Measurements from ENCODE around the gene NUP93.

Gene NUP93

DNA sequence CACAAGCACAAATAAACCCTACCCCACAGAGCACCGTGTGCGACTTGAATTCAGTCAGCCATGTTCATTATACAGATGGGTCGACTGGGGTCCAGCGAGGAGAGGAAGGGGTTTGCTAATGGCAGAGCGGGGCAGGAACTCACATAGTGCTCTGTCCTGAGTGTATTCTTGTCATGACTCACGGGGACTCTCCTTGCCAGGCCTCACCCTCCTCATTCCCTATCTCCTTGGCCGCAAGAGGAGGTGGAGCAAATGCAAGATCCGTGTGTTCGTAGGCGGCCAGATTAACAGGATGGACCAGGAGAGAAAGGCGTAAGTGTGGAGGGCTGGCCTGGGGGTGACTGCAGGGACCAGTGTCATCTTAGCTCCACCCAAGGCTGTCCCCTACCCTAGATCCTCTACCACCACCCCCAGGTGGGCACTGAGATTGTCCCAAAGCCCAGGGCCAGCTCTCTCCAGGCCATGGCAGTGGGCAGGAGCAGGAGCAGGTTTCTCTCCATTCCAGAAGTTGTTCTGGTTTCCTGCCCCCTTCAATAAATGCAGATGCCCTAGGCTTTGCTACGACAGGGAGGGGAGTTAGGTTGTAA lies 164.5 kb downstream of the NUP93 start:
- no peak for DNase-seq (ENCODE audit: low read depth in 2 of 2)

DNA sequence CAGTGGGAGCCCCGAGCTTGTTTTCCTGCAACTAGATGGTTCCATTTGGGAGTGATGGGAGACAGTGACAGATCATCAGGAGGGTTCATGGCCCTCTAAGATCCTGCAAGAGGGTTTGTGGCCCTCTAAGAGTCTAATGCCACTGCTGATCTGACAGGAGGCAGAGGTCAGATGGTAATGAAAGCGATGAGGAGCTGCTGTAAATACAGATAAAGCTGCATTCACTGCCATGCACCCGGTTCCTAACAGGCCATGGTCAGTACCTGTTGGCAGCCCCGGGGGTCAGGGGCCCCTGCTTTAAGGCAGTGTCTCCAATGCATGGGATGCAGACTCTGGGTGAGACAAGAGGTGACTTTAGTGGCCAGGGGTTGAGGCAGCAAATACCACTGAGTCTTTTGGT lies 165.9 kb downstream of the NUP93 start:
- DNase-seq (ENCODE audit: low read depth in 2 of 2), result no peak

DNA sequence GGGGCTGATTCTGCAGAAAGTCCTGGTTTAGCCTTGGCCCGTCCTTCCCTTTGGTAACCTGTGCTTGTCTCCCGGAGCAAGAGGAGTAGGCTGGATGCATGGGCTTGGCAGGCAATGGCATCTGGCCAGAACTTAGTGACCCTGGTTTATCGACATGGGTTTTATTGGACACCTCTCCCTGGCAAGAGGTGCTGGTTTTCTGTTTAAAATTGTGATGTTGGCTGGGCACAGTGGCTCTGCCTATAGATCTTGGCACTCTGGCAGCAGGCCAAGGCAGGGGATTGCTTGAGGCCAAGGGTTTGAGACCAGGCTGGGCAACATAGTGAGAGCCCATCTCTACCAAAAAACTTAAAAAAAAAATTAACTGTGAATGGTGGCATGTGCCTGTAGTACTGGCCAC lies 166.3 kb downstream of the NUP93 start:
- DNase-seq (ENCODE audit: low read depth in 2 of 2), result no peak

DNA sequence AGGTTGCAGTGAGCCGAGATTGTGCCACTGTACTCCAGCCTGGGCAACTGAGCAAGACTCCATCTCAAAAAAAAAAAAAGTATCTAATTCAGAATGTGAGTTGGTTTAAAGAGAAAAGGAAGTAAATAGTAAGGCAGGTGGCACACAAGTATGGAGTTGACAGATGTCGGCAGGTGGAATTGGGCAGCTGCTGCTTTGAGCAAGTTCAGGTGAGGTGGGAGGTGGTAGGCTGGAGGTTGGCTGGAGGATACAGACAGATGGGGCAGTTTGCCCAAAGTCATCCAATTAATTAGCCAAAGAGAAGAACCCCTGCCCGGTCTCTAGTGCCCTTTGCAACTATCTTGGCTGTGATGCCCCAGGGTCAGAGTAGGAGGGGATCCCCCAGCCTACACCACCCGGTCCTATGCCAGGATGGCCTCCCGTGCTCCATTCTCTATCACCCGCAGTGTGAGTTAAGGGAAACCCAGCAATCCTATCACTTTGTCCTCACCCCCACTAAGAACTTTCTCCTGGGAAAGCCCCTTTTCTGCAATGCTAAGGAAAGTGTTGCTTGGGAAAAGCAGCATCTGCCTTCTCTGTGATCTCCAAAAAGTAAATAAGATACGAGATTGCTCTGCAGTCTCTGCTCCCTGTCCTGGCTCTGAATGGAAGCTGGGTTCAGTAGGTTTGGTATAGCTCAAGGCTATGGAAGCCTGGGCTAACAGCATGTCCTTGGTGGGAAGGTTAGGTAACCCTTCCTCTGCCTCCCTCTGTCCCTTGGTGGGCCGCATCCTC lies 167.3 kb downstream of the NUP93 start:
- no peak for DNase-seq (ENCODE audit: low read depth in 2 of 2)

DNA sequence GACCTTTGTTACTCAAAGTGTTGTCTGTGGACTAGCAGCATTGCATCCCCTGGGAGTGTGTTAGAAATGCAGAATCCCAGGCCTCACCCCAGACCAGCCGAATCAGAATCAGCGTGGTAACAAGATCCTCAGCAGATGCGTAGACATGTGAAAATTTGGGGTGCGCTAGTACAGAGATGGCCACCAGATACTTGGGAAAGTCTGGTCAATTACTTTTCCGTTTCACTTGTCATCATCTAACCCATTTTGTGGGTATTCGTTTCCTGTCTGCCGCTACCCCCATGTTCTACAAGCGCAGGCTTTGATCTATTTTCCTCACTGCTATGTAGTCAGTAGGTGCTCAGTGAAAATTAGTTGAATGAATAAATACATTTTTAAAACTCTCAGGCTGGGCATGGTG lies 168.9 kb downstream of the NUP93 start:
- no peak for DNase-seq (ENCODE audit: low read depth in 2 of 2)
